Muscle layer of duodenum (tissue), 2 donors: ENCODE measurements around the gene RGS6.

Experiments used
- H3K27ac ChIP-seq: one replicate; pipeline ENCODE4 v1.7.0; 2013; ENCODE audit warnings: mild to moderate bottlenecking, low read length
- H3K27me3 ChIP-seq: one replicate; pipeline ENCODE4 v1.7.0; 2013; ENCODE audit warnings: low read depth, mild to moderate bottlenecking, control low read depth, low read length
- H3K36me3 ChIP-seq, 2 donors: one replicate each; pipeline ENCODE4 v1.7.0; 2013; ENCODE audit warnings: low read length in 2 of 2, control low read depth in 1 of 2, mild to moderate bottlenecking in 1 of 2; ENCODE audit not compliant: insufficient read depth in 2 of 2, control insufficient read depth in 1 of 2
- H3K4me1 ChIP-seq, 2 donors: one replicate each; pipeline ENCODE4 v1.7.0; 2013; ENCODE audit warnings: low read length in 2 of 2, mild to moderate bottlenecking in 2 of 2, control low read depth in 1 of 2, moderate library complexity in 1 of 2; ENCODE audit not compliant: insufficient read depth in 2 of 2, control insufficient read depth in 1 of 2
- H3K4me3 ChIP-seq, 2 donors: one replicate each; pipeline ENCODE4 v1.7.0; 2013; ENCODE audit warnings: low read length in 2 of 2, low read depth in 1 of 2, mild to moderate bottlenecking in 1 of 2
- H3K9me3 ChIP-seq, 2 donors: one replicate each; pipeline ENCODE4 v1.7.0; 2013; ENCODE audit warnings: low read length in 2 of 2, control low read depth in 1 of 2, mild to moderate bottlenecking in 1 of 2; ENCODE audit not compliant: control insufficient read depth in 1 of 2
- donor health status: healthy.

Gene RGS6

DNA sequence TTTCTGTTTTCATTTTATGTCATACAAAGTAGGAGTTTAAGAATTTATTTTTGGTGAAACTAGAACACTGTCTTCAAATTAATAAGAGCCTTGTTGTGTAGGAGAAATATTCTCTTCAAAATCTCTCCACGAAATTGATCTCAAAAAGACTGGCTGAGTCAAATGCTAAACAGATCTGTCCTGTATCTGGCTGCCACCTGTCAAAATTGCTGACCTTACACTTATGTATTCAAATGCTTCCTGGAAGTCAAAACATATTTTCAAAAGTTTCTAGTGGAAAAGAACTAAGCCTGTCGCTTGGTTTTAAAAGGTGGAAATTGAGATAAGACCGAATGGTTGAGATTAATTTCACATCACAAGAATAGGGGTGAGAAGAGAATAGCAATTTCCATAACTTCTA lies 121.4 kb downstream of the RGS6 start:
- H3K4me1 ChIP-seq = no peaks in the 10 kb centered on the region
- no peak overlapping the region for H3K27ac ChIP-seq
- H3K9me3 ChIP-seq = no peaks in the 10 kb centered on the region
- no peak overlapping the region for H3K4me3 ChIP-seq
- no peaks in the 10 kb centered on the region for H3K27me3 ChIP-seq
- H3K36me3 ChIP-seq = no peaks in the 10 kb centered on the region

DNA sequence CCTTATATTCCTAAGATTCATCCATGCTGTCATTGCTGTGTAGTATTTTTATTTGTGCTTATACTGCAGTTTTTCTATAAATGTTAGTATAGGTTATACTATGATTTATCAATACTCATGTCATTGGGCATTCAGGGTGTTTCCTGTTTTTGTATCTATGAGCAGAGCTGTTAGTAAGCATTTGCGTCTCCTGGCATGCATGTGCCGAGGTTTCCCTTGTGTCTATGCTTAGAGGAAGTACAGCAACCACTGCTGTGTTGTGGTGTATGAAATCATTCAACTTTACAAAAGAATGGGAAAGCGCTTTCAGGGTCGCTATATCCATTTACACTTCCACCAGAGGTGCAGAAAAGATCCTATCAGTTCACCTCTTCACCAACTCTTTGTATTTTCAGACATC lies 122.7 kb downstream of the RGS6 start:
- no peak overlapping the region for H3K4me3 ChIP-seq
- H3K36me3 ChIP-seq = no peaks in the 10 kb centered on the region
- no peaks in the 10 kb centered on the region for H3K27me3 ChIP-seq
- H3K9me3 ChIP-seq = no peaks in the 10 kb centered on the region
- H3K4me1 ChIP-seq = no peaks in the 10 kb centered on the region
- no peak overlapping the region for H3K27ac ChIP-seq

DNA sequence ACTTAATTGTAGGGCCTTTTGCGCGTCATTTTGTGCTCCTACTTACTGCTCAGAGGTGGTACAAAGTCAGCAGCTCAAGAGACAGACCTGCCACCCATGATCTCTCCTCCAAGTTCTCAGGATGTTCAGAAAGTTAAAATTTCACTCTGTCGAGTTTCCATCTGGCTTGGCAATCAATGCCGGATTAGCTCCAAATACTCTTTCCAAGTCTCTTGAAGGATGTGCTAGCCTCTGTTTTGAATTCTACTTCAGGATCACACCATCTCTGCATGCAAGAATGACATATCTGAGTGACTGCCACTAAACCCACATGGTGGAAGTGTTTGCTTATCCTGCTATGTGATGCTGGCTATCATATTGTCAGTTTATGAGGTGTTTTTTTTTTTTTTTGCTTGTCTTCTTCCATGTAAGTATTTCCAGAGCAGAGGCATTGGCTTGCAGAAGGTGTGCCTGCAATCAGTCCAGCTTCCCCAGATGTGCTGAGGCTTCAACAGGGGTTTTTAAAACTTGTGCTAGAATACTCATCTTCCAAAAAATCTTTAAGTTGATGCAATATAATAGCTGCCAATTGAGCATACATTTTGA lies 125.6 kb downstream of the RGS6 start:
- H3K36me3 ChIP-seq = no peaks in the 10 kb centered on the region
- H3K27ac ChIP-seq = no peak overlapping the region
- no peaks in the 10 kb centered on the region for H3K27me3 ChIP-seq
- no peaks in the 10 kb centered on the region for H3K4me1 ChIP-seq
- no peak overlapping the region for H3K4me3 ChIP-seq
- H3K9me3 ChIP-seq = no peaks in the 10 kb centered on the region

DNA sequence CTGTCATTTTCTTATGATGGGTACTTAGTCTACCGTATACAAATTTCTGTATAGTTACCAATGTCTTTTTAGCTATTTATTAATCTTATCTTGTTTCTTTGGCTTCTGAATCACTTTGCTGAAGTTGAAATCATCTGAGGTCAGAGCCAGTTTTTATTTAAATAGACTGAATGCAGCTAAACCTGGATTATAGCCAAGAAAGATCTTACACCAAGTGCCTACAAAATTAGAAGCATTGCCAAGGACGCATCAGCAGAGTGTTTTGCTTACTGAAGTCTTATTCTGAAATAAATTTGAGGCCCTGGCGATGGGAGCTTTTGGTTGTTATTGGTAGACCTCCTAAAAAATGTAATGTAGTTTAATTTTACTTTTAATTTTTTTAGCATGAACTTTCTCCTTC lies 128.2 kb downstream of the RGS6 start:
- Histone ChIP-seq H3K4me3 (no peak overlapping the region), H3K9me3 (no peaks in the 10 kb centered on the region), H3K4me1 (no peaks in the 10 kb centered on the region), H3K27ac (no peak overlapping the region), H3K27me3 (no peaks in the 10 kb centered on the region), H3K36me3 (no peaks in the 10 kb centered on the region)

DNA sequence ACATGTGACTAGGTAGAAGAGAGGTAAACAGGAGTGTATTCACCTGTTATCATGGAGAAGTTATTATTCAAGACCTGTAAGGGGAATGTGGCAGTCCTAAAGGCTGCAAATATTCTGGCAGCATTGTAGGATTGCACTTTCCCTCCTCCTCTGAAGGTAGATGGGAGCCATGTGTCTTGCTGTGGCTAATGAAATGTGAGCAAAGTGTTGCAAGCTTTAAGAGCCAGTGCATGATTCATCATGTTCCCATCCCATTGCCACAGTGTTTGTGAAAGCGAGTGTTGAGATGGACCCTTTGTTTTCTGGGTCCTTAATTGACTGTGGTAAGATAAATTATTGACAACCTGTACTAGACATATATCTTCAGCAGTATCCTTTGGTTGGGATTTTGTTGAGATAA lies 128.7 kb downstream of the RGS6 start:
- no peak overlapping the region for H3K27ac ChIP-seq
- no peak overlapping the region for H3K4me3 ChIP-seq
- H3K9me3 ChIP-seq = no peaks in the 10 kb centered on the region
- no peaks in the 10 kb centered on the region for H3K27me3 ChIP-seq
- H3K36me3 ChIP-seq = no peaks in the 10 kb centered on the region
- no peaks in the 10 kb centered on the region for H3K4me1 ChIP-seq

DNA sequence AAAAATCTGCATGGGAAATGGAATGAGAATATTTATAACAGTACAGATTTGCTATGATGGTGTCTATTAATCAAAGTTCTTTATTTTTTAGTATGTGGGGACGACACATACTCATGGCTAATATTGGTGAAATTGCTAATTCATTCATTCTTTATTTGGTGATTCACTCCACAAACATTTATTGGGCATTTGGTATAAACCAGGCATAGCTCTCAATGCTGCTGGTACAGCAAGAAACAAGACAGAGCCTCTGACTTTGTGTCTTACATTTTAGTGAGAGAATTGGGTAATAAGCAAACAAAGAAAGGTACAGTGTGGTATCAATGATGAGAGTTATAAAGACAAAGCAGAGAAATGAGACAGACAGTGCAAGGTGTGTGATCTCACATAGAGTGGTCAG lies 129.5 kb downstream of the RGS6 start:
- Histone ChIP-seq H3K36me3 (no peaks in the 10 kb centered on the region), H3K4me1 (no peaks in the 10 kb centered on the region), H3K27ac (no peak overlapping the region), H3K9me3 (no peaks in the 10 kb centered on the region), H3K4me3 (no peak overlapping the region), H3K27me3 (no peaks in the 10 kb centered on the region)

DNA sequence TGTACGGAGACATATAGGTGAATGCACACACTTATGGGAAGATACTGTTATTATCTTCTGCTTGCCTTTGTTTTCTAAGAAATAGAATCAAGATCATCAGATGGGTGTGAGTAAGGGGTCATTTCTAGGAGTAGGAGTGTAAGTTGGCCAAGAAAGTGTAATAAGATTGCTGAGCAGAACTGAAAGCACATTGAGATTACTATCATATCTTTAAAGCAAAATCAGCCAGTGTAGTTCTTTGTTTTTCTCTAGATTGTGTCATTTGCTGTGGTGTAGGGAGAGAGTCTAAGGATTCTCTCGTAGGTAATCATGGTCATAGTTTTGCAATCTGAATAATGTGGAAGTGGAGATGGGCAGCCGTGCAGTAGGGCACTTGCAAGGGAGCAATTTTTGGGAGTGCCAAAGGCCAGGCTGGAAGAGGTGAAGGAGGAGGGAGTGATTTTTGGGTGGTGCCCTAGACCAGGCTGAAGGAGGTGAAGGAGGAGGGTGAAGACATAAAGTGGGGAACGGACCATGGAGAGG lies 131.6 kb downstream of the RGS6 start:
- no peaks in the 10 kb centered on the region for H3K27me3 ChIP-seq
- H3K36me3 ChIP-seq = no peaks in the 10 kb centered on the region
- H3K4me3 ChIP-seq = no peak overlapping the region
- no peaks in the 10 kb centered on the region for H3K9me3 ChIP-seq
- H3K4me1 ChIP-seq = no peaks in the 10 kb centered on the region
- H3K27ac ChIP-seq = no peak overlapping the region

DNA sequence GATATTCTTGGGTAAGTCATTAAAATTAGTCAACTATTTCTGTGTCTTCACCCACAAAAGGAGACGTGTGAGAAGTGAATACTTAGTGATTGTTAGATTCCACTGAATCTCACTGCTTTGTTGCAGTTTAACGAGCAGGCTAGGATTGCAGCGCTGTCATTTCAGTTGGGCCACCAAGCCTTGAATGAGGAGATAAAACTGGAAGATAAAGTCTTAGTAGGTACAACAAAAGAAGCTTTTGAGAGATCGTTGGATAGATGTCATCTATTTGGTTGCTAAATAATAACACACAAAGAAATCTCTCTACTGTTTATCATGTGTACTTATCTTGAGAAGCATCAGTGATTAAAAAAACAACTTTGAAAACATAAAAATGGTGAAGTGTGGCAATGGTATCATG lies 132.3 kb downstream of the RGS6 start:
- Histone ChIP-seq H3K27me3 (no peaks in the 10 kb centered on the region), H3K36me3 (no peaks in the 10 kb centered on the region), H3K27ac (no peak overlapping the region), H3K4me3 (no peak overlapping the region), H3K4me1 (no peaks in the 10 kb centered on the region), H3K9me3 (no peaks in the 10 kb centered on the region)

DNA sequence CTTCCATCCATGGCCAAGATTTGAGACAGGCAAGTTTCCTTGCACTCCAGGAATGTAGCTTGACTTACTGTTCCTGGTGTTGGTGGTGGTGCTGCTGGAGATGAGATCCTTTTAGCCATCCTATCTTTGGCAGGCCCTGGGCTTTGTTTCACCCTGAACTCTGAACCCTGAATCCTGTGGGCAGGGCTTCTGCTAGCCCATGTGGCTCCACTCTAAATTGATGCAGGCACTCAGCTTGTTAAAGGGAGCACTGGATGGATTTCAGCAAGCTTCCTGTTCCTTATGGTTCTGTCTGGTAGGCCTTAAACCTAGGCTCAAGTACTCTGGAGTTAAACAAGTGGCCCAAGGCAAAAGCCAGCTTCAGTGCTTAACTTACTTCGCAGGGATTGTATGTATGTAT lies 138.2 kb downstream of the RGS6 start:
- no peaks in the 10 kb centered on the region for H3K27me3 ChIP-seq
- H3K27ac ChIP-seq = no peak overlapping the region
- no peak overlapping the region for H3K4me3 ChIP-seq
- H3K4me1 ChIP-seq = no peaks in the 10 kb centered on the region
- H3K9me3 ChIP-seq = no peaks in the 10 kb centered on the region
- no peaks in the 10 kb centered on the region for H3K36me3 ChIP-seq

DNA sequence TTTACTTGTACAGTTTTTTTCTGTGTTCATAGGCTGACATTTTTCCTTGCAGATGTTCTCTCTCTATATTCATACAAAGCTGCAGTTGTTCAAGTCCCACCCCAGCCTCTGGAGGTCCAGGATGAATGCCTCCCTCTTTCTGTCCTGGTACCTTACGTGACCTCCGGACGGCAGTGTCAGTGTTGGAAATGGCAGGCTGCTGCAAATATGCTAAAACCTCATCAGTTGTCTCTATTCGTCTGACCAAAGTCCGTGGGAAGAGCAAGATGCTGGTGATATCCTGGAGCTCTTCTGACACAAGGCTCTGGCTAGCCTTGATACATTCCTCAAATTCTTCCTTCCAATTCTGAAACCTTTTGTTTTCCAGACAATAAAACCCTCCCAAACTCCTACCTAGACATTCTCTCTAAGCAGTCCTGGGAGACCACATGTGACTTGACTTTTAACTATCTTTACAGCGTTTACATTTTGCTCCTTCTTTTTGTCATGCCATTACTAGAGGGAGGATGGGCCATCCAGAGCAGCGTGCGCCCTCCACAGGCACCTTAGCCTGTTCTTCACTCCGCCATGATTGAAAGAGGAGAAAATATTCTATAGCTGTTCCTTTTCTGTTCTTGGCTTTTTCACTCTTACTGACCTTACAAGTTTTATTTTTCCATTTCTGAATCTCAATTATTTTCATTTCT lies 143.6 kb downstream of the RGS6 start:
- H3K4me3 ChIP-seq = no peak overlapping the region
- H3K36me3 ChIP-seq = no peaks in the 10 kb centered on the region
- H3K9me3 ChIP-seq = no peaks in the 10 kb centered on the region
- H3K4me1 ChIP-seq = no peaks in the 10 kb centered on the region
- H3K27ac ChIP-seq = no peak overlapping the region
- H3K27me3 ChIP-seq = no peaks in the 10 kb centered on the region

DNA sequence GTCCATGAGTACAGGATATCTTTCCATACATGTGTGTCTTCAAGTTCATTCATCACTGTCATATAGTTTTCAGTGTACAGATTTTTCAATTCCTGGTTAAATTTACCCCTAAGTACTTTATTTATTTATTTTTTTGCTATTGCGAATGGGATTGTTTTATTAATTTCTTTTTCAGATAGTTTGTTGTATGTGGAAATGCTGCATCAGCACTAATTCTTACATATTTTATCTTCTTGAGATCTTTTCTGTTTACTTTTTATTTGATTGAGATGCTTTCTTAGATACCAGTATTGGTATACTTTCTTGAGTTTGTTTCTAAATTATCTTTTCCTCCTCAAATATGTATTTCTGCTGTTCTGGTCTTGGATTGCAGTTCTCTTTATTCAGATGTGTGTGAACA lies 148.9 kb downstream of the RGS6 start:
- Histone ChIP-seq H3K27ac (no peak overlapping the region), H3K4me3 (no peak overlapping the region), H3K36me3 (no peaks in the 10 kb centered on the region), H3K27me3 (no peaks in the 10 kb centered on the region), H3K9me3 (no peaks in the 10 kb centered on the region), H3K4me1 (no peaks in the 10 kb centered on the region)

DNA sequence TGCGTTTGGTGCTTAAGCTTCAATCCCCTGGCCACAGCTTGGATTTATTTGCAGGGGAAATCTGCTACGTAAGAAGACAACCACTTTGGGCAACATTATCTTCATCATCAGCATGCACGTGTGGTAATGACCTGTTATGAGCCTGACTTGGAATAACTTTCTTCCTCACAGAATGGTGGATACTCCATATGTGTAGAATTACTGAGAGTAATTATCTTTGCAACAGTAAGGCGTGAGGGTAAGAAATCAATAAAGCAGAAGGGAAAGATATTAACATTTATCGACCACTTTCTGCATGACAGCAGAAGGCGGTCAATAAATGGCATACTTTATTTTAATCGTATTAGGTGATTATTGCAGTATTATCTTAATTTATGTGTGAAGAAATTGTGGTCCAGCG lies 152.7 kb downstream of the RGS6 start:
- Histone ChIP-seq H3K4me3 (no peak overlapping the region), H3K9me3 (no peaks in the 10 kb centered on the region), H3K27ac (no peak overlapping the region), H3K27me3 (no peaks in the 10 kb centered on the region), H3K4me1 (no peaks in the 10 kb centered on the region), H3K36me3 (no peaks in the 10 kb centered on the region)
